ENCODE results near the gene PARD3B. TPM values are rescaled to one million over a fixed set of nuclear protein-coding genes. Genes with fewer than 3 reads are reported as not detected.

PARD3B gene
- total RNA-seq, 2 donors from 2014 or later = 14.7 to 25.0 TPM

DNA sequence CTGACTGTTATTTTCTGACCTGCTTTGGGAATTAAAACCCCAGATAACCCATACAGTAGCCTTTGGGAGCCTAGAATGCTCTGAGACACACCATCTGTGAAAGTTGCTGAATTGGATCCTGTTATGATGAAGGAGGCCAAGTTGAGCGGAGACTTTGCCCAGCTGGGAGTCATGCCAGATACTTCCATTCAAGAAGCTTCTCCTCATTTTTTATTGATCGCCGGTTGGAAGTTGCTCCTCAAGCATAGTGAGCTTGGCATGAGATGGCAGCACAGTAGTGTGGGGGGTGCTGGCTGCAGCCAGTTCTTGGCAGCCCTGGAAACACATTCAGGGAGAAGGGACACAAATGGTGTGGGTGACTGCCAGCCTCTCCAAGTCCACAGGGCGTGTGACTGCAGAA is 866.3 kb downstream of the PARD3B start:
- WGBS = 29% methylated on average over 4 of the region's 4 CpGs
- DNase-seq (ENCODE audit: low spot score) = no peak

DNA sequence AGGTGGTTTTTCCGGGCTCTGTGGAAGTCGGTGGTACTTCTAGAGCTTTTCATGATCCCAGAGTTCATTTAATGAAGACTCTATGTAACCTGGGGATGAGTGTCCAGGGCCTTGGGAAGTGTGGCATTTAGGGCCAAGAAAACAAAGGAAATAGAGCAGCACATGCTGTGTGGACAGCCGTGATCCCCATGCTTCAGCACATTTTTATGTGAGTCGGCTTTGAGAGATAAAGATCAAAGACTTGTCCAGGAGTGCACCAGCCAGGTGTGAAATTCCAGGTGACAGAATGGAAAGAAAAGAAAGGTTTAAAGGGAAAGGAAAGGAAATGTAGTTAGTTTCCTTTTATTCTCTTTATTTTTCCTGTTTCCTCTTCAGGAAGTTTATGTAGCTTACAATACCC is 879.1 kb downstream of the PARD3B start:
- Histone ChIP-seq H3K36me3 (no peaks in the 10 kb centered on the region), H3K4me1 (replicated peaks) (no peaks in the 10 kb centered on the region), H3K9me3 (no peaks in the 10 kb centered on the region), H3K27ac (no peak overlapping the region), H3K27me3 (replicated peaks; ENCODE audit: insufficient read depth) (no peaks in the 10 kb centered on the region), H3K4me3 (no peak overlapping the region)
- intact Hi-C loops (cut with DNase I) = no loop called here
- WGBS = 53% methylated on average over 4 of the region's 4 CpGs
- DNase-seq (ENCODE audit: low spot score) = no peak
- TF ChIP-seq POLR2AphosphoS5 (IDR thresholded peaks at IDR 0.05) (no peak), POLR2A (IDR thresholded peaks at IDR 0.05) (no peak), CTCF (IDR thresholded peaks at IDR 0.05) (no peak)

More for the DNA sequence above, 866.3 kb downstream of the PARD3B start:
- no peaks in the 10 kb centered on the region for H3K36me3 ChIP-seq
- H3K27me3 ChIP-seq (replicated peaks; ENCODE audit: insufficient read depth) = no peaks in the 10 kb centered on the region
- TF ChIP-seq CTCF (IDR thresholded peaks at IDR 0.05) (no peak), POLR2A (IDR thresholded peaks at IDR 0.05) (no peak), POLR2AphosphoS5 (IDR thresholded peaks at IDR 0.05) (no peak)
- H3K4me3 ChIP-seq = no peak overlapping the region
- H3K4me1 ChIP-seq (replicated peaks) = no peaks in the 10 kb centered on the region
- no peaks in the 10 kb centered on the region for H3K9me3 ChIP-seq
- H3K27ac ChIP-seq = no peak overlapping the region
- intact Hi-C loops (cut with DNase I) = no loop called here

DNA sequence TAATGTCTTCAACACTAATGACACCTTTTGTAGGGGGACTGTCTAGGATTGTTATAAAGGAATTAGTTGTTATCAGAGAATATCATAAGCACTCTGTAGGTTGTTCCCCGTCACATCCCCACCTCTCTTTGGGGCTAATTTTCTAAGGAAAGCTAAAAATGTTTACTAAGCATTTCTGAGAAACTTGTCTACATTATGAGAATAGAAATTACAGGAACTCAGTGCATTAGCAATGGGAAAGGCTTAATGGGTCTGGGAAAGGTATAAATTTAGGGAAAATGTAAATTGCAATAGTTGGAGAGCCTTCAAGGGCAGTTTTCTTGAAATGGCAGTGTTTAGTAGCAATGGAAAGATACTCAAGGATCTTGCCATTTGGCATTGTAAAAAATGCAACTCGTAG is 879.8 kb downstream of the PARD3B start:
- H3K9me3 ChIP-seq = no peaks in the 10 kb centered on the region
- TF ChIP-seq CTCF (IDR thresholded peaks at IDR 0.05) (no peak), POLR2A (IDR thresholded peaks at IDR 0.05) (no peak), POLR2AphosphoS5 (IDR thresholded peaks at IDR 0.05) (no peak)
- no peaks in the 10 kb centered on the region for H3K4me1 ChIP-seq (replicated peaks)
- H3K27me3 ChIP-seq (replicated peaks; ENCODE audit: insufficient read depth) = no peaks in the 10 kb centered on the region
- WGBS = 97% methylated on average over 2 of the region's 2 CpGs
- no peaks in the 10 kb centered on the region for H3K36me3 ChIP-seq
- H3K27ac ChIP-seq = no peak overlapping the region
- intact Hi-C loops (cut with DNase I) = no loop called here
- no peak overlapping the region for H3K4me3 ChIP-seq
- no peak for DNase-seq (ENCODE audit: low spot score)

- no peak for TF ChIP-seq POLR2AphosphoS5 (IDR thresholded peaks at IDR 0.05)
- no peak for TF ChIP-seq POLR2A (IDR thresholded peaks at IDR 0.05)
- TF ChIP-seq CTCF (IDR thresholded peaks at IDR 0.05) = no peak
- no peaks in the 10 kb centered on the region for H3K9me3 ChIP-seq
- no peak overlapping the region for H3K27ac ChIP-seq
- no peaks in the 10 kb centered on the region for H3K27me3 ChIP-seq (replicated peaks; ENCODE audit: insufficient read depth)
- WGBS = 76% methylated on average over 3 of the region's 3 CpGs
- intact Hi-C loops (cut with DNase I) = no loop called here
- no peaks in the 10 kb centered on the region for H3K4me1 ChIP-seq (replicated peaks)
- DNase-seq (ENCODE audit: low spot score) = no peak
- H3K4me3 ChIP-seq = no peak overlapping the region
- no peaks in the 10 kb centered on the region for H3K36me3 ChIP-seq
Observed at GRCh38 chr2:205427112-205427511, 881.8 kb downstream of the PARD3B start.

- H3K9me3 ChIP-seq = no peaks in the 10 kb centered on the region
- no peaks in the 10 kb centered on the region for H3K36me3 ChIP-seq
- H3K27ac ChIP-seq = no peak overlapping the region
- no peak overlapping the region for H3K4me3 ChIP-seq
- no peaks in the 10 kb centered on the region for H3K27me3 ChIP-seq (replicated peaks; ENCODE audit: insufficient read depth)
- intact Hi-C loops (cut with DNase I) = no loop called here
- WGBS = 98% methylated on average over 2 of the region's 2 CpGs
- TF ChIP-seq POLR2AphosphoS5 (IDR thresholded peaks at IDR 0.05) (no peak), CTCF (IDR thresholded peaks at IDR 0.05) (no peak), POLR2A (IDR thresholded peaks at IDR 0.05) (no peak)
- DNase-seq (ENCODE audit: low spot score) = no peak
- H3K4me1 ChIP-seq (replicated peaks) = no peaks in the 10 kb centered on the region
Observed at GRCh38 chr2:205428811-205429210, 883.5 kb downstream of the PARD3B start.

All from prostate gland (tissue), 2 donors.